CD14-positive monocyte (primary cell): ENCODE results near the gene KCNA10. TPM values are rescaled to one million over a fixed set of nuclear protein-coding genes. Genes with fewer than 3 reads are reported as not detected.
"Not testable (repeated sequence)": the region's sequence is repeated elsewhere in the genome, so short reads cannot be mapped to it uniquely, and the experiment has no call there.

ENCODE experiments used
- DNase-seq, 3 donors: peaks; one replicate each; pipeline ENCODE4 v3.0.0-alpha.2; 2011 to 2022
- H2AFZ ChIP-seq: 2 replicates; pipeline ENCODE4 v1.6.0; 2012; ENCODE audit warnings: mild to moderate bottlenecking, low read depth, low read length, inconsistent platforms; ENCODE audit not compliant: insufficient read depth, poor library complexity, severe bottlenecking
- H3K27ac ChIP-seq, 2 donors: 1 replicate in 1 of 2; 2 replicates in 1 of 2; pipeline ENCODE4 v1.5.1; 2012 to 2013; ENCODE audit warnings: low read length in 2 of 2, control low read depth in 1 of 2, inconsistent platforms in 1 of 2, low read depth in 1 of 2, mild to moderate bottlenecking in 1 of 2
- H3K27me3 ChIP-seq, 2 donors: one replicate each; pipeline versions ENCODE4 v1.6.0 to v1.6.1; 2011 to 2013; ENCODE audit warnings: low read length in 2 of 2; ENCODE audit not compliant: control insufficient read depth in 2 of 2, insufficient read depth in 2 of 2
- H3K36me3 ChIP-seq, 2 donors: replicated peaks in 1 of 2; 1 replicate in 1 of 2; 2 replicates in 1 of 2; pipeline versions ENCODE4 v1.5.1 to v1.6.1; 2012 to 2013; ENCODE audit warnings: low read length in 2 of 2, control low read depth in 1 of 2, inconsistent platforms in 1 of 2, mild to moderate bottlenecking in 1 of 2; ENCODE audit not compliant: insufficient read depth in 2 of 2, control insufficient read depth in 1 of 2
- H3K4me1 ChIP-seq, 2 donors: 1 replicate in 1 of 2; 2 replicates in 1 of 2; pipeline versions ENCODE4 v1.5.1 to v1.6.1; 2012 to 2013; ENCODE audit warnings: low read length in 2 of 2, control low read depth in 1 of 2, inconsistent platforms in 1 of 2, mild to moderate bottlenecking in 1 of 2, moderate library complexity in 1 of 2; ENCODE audit not compliant: insufficient read depth in 2 of 2, control insufficient read depth in 1 of 2
- H3K4me2 ChIP-seq: replicated peaks from 2 replicates; pipeline ENCODE3; 2012; ENCODE audit warnings: low read length, moderate library complexity, mild to moderate bottlenecking; ENCODE audit not compliant: poor library complexity, severe bottlenecking; ENCODE audit errors: extremely low read depth
- H3K4me3 ChIP-seq, 3 experiments: fragments of 200-600 bp in 1 of 3; sonication (generic) in 1 of 3; replicated peaks in 1 of 3; 1 replicate in 2 of 3; 2 replicates in 1 of 3; pipeline ENCODE4 v1.5.1; 2011 to 2013; ENCODE audit warnings: low read length in 3 of 3, mild to moderate bottlenecking in 3 of 3, control low read depth in 2 of 3, low read depth in 2 of 3, inconsistent platforms in 1 of 3, moderate library complexity in 1 of 3
- H3K79me2 ChIP-seq: 2 replicates; pipeline ENCODE4 v1.6.0; 2012; ENCODE audit warnings: mild to moderate bottlenecking, control low read depth, inconsistent platforms, low read length, moderate library complexity; ENCODE audit not compliant: insufficient read depth
- H3K9ac ChIP-seq: 2 replicates; pipeline ENCODE4 v1.6.0; 2017; ENCODE audit warnings: low read length, mild to moderate bottlenecking; ENCODE audit not compliant: insufficient read depth, poor library complexity, severe bottlenecking
- H3K9me3 ChIP-seq, 2 donors: replicated peaks in 1 of 2; 1 replicate in 1 of 2; 2 replicates in 1 of 2; pipeline versions ENCODE4 v1.5.1 to v1.6.1; 2012 to 2013; ENCODE audit warnings: low read length in 2 of 2, control low read depth in 1 of 2; ENCODE audit not compliant: control insufficient read depth in 1 of 2, insufficient read depth in 1 of 2
- H4K20me1 ChIP-seq: 2 replicates; pipeline ENCODE4 v1.6.0; 2012; ENCODE audit warnings: mild to moderate bottlenecking, low read length, control low read depth, moderate library complexity; ENCODE audit not compliant: insufficient read depth
- H3K27ac Mint-ChIP-seq, 7 donors: one replicate each; pipeline ENCODE4 v1.8.0; 2020; ENCODE audit warnings: mild to moderate bottlenecking in 7 of 7, mixed read lengths in 7 of 7, moderate library complexity in 6 of 7, inconsistent platforms in 2 of 7
- H3K27me3 Mint-ChIP-seq, 3 donors: one replicate each; pipeline ENCODE4 v1.8.0; 2021 to 2022; ENCODE audit warnings: low read depth in 3 of 3, mild to moderate bottlenecking in 3 of 3, mixed read lengths in 3 of 3, moderate library complexity in 3 of 3, inconsistent platforms in 1 of 3
- H3K36me3 Mint-ChIP-seq, 2 donors: one replicate each; pipeline ENCODE4 v1.8.0; 2020; ENCODE audit warnings: mixed read lengths in 2 of 2, inconsistent platforms in 1 of 2, mild to moderate bottlenecking in 1 of 2
- H3K4me1 Mint-ChIP-seq: one replicate; pipeline ENCODE4 v1.8.0; 2020; ENCODE audit warnings: mild to moderate bottlenecking, mixed read lengths
- H3K4me3 Mint-ChIP-seq, 2 donors: one replicate each; pipeline ENCODE4 v1.8.0; 2020; ENCODE audit warnings: mild to moderate bottlenecking in 2 of 2, mixed read lengths in 2 of 2, moderate library complexity in 1 of 2
- H3K9me3 Mint-ChIP-seq, 7 donors: one replicate each; pipeline ENCODE4 v1.8.0; 2020 to 2022; ENCODE audit warnings: mixed read lengths in 7 of 7, mild to moderate bottlenecking in 6 of 7, moderate library complexity in 6 of 7, inconsistent platforms in 2 of 7
- CTCF ChIP-seq: fragments of 200-600 bp; IDR thresholded peaks from one replicate; pipeline ENCODE4 v1.8.0; 2022; ENCODE audit warnings: antibody characterized with exemption, mild to moderate bottlenecking
- whole genome bisulfite sequencing: methylation state at CpG from one replicate; pipeline ENCODE4 v1.1.5; 2013; ENCODE audit warnings: missing lambda C conversion rate; ENCODE audit not compliant: insufficient coverage; 5-methylcytosine and 5-hydroxymethylcytosine counted together
- intact Hi-C, 2 donors: fragments of 100-400 bp; cut with micrococcal nuclease; formaldehyde crosslinking; loops; one replicate each; pipeline versions ENCODE4 v1.15.0 to v1.15.1; 2023
- polyA plus RNA-seq, 3 donors: library from polyadenylated mRNA; depleted of rRNA in 1 of 3; unstranded in 2 of 3; stranded (reverse) in 1 of 3; fragments of 300-500 nt in 2 of 3; fragments of >200 nt in 1 of 3; fragmentation: Illumina TruSeq in 2 of 3; gene quantifications; 1 replicate in 2 of 3; 2 replicates in 1 of 3; pipeline ENCODE4 v1.2.3, GENCODE V29; 2012 to 2021

The KCNA10 gene
- polyA plus RNA-seq, 3 donors: not detected

GRCh38 chr1:110513511-110513910 is 5.5 kb downstream of the KCNA10 start:
- Histone ChIP-seq H3K27me3 (no peaks in the 10 kb centered on the region), H3K4me3 (no peak overlapping the region), H3K9me3 (no peaks in the 10 kb centered on the region), H3K27ac (no peak overlapping the region), H3K4me2 (no peak overlapping the region), H3K4me1 (no peaks in the 10 kb centered on the region), H3K36me3 (no peaks in the 10 kb centered on the region), H2AFZ (no peak overlapping the region), H4K20me1 (no peaks in the 10 kb centered on the region), H3K79me2 (no peaks in the 10 kb centered on the region), H3K9ac (no peak overlapping the region)
- Mint-ChIP-seq H3K36me3 (no peaks in the 10 kb centered on the region), H3K4me1 (peaks cover under 1% of the 10 kb centered on the region), H3K4me3 (no peak overlapping the region), H3K27ac (no peak overlapping the region), H3K27me3 (peaks cover 3 to 9% (median 4%) of the 10 kb centered on the region in 3 donors), H3K9me3 (peaks cover 0 to 4% (median 1%) of the 10 kb centered on the region in 7 donors)
- TF ChIP-seq CTCF: no peak
- DNase-seq: no peak
- WGBS: 90% methylated on average over 2 of the region's 8 CpGs
- intact Hi-C loops: no loop called here

GRCh38 chr1:110511436-110511835 is 7.5 kb downstream of the KCNA10 start:
- H3K9ac ChIP-seq: no peak overlapping the region
- H2AFZ ChIP-seq: no peak overlapping the region
- Mint-ChIP-seq H3K36me3 (no peaks in the 10 kb centered on the region), H3K27me3 (peaks cover 3% of the 10 kb centered on the region in 3 donors), H3K4me1 (peaks cover 13% of the 10 kb centered on the region), H3K4me3 (no peak overlapping the region), H3K27ac (no peak overlapping the region), H3K9me3 (peaks cover 0 to 4% (median 1%) of the 10 kb centered on the region in 7 donors)
- intact Hi-C loops: no loop called here
- peaks cover 11% of the 10 kb centered on the region in 2 donors for H3K4me1 ChIP-seq
- H3K36me3 ChIP-seq: no peaks in the 10 kb centered on the region
- H3K9me3 ChIP-seq: no peaks in the 10 kb centered on the region
- H3K27me3 ChIP-seq: no peaks in the 10 kb centered on the region
- no peak overlapping the region for H3K4me3 ChIP-seq
- no peaks in the 10 kb centered on the region for H3K79me2 ChIP-seq
- H3K4me2 ChIP-seq: no peak overlapping the region
- DNase-seq: no peak
- no CpG with 5 or more reads among the region's 6 CpGs for WGBS
- TF ChIP-seq CTCF: no peak
- H3K27ac ChIP-seq: no peak overlapping the region
- no peaks in the 10 kb centered on the region for H4K20me1 ChIP-seq

GRCh38 chr1:110510921-110511320 is 8.1 kb downstream of the KCNA10 start:
- H3K36me3 ChIP-seq, H3K4me3 Mint-ChIP-seq, H2AFZ ChIP-seq, DNase-seq, H3K36me3 Mint-ChIP-seq, H4K20me1 ChIP-seq, H3K4me3 ChIP-seq, intact Hi-C loops, H3K27ac Mint-ChIP-seq, H3K9me3 Mint-ChIP-seq, H3K27ac ChIP-seq, H3K27me3 Mint-ChIP-seq, H3K4me2 ChIP-seq, H3K9ac ChIP-seq, H3K9me3 ChIP-seq, H3K79me2 ChIP-seq, H3K27me3 ChIP-seq: not testable (repeated sequence)
- peaks cover 13% of the 10 kb centered on the region for H3K4me1 Mint-ChIP-seq
- peaks cover 11% of the 10 kb centered on the region in 2 donors for H3K4me1 ChIP-seq
- 100% methylated on average over 2 of the region's 5 CpGs for WGBS
